Neural progenitor cell (in vitro differentiated cells): Measurements from ENCODE around the gene DEGS1. TPM values are rescaled to one million over a fixed set of nuclear protein-coding genes. Genes with fewer than 3 reads are reported as not detected.

Source experiments
- DNase-seq: peaks from one replicate; pipeline ENCODE4 v3.0.0-alpha.2; 2016; ENCODE audit warnings: low spot score
- H2AFZ ChIP-seq: fragments of 200-600 bp; sonication (generic); replicated peaks from 2 replicates; pipeline ENCODE4 v1.6.1; 2016; ENCODE audit warnings: antibody characterized with exemption
- H3F3A ChIP-seq: fragments of 200-600 bp; sonication (generic); 2 replicates; pipeline ENCODE4 v1.6.1; 2016; ENCODE audit warnings: antibody characterized with exemption, low read depth
- H3K27ac ChIP-seq: fragments of 200-600 bp; sonication (generic); 2 replicates; pipeline ENCODE4 v1.5.1; 2016; ENCODE audit warnings: mild to moderate bottlenecking
- H3K27me3 ChIP-seq: fragments of 200-600 bp; sonication (generic); 2 replicates; pipeline ENCODE4 v1.6.1; 2016; ENCODE audit warnings: mild to moderate bottlenecking, moderate library complexity
- H3K36me3 ChIP-seq: fragments of 200-600 bp; sonication (generic); 2 replicates; pipeline ENCODE4 v1.5.1; 2016
- H3K4me1 ChIP-seq: fragments of 200-600 bp; sonication (generic); 2 replicates; pipeline ENCODE4 v1.6.1; 2016; ENCODE audit warnings: mixed run types
- H3K4me2 ChIP-seq: fragments of 200-600 bp; sonication (generic); 2 replicates; pipeline ENCODE4 v1.6.1; 2016
- H3K4me3 ChIP-seq: fragments of 200-600 bp; sonication (generic); 2 replicates; pipeline ENCODE4 v1.5.1; 2016
- H3K79me2 ChIP-seq: fragments of 200-600 bp; sonication (generic); 2 replicates; pipeline ENCODE4 v1.6.1; 2016; ENCODE audit warnings: low read depth
- H3K9ac ChIP-seq: fragments of 200-600 bp; sonication (generic); 2 replicates; pipeline ENCODE4 v1.6.1; 2016
- H3K9me3 ChIP-seq: fragments of 200-600 bp; sonication (generic); 2 replicates; pipeline ENCODE4 v1.5.1; 2016; ENCODE audit warnings: low read depth
- H4K20me1 ChIP-seq: fragments of 200-600 bp; sonication (generic); 2 replicates; pipeline ENCODE4 v1.6.1; 2016; ENCODE audit warnings: low read depth
- H3K27ac Mint-ChIP-seq: 3 replicates; pipeline ENCODE4 v1.8.0; 2021; ENCODE audit warnings: mixed read lengths
- H3K27me3 Mint-ChIP-seq: 2 replicates; pipeline ENCODE4 v1.8.0; 2022; ENCODE audit warnings: low read depth, mild to moderate bottlenecking, inconsistent platforms, moderate library complexity, mixed read lengths; ENCODE audit not compliant: insufficient read depth
- H3K36me3 Mint-ChIP-seq: 3 replicates; pipeline ENCODE4 v1.8.0; 2021; ENCODE audit warnings: mixed read lengths
- H3K4me1 Mint-ChIP-seq: 3 replicates; pipeline ENCODE4 v1.8.0; 2021; ENCODE audit warnings: mixed read lengths
- H3K4me3 Mint-ChIP-seq: 3 replicates; pipeline ENCODE4 v1.8.0; 2021; ENCODE audit warnings: mild to moderate bottlenecking, moderate library complexity, mixed read lengths
- H3K9me3 Mint-ChIP-seq: 3 replicates; pipeline ENCODE4 v1.8.0; 2020; ENCODE audit warnings: mixed read lengths
- EZH2 ChIP-seq: fragments of 200-600 bp; sonication (generic); IDR thresholded peaks from 2 replicates; pipeline ENCODE4 v1.6.1; 2017; ENCODE audit warnings: antibody characterized with exemption, mild to moderate bottlenecking, moderate library complexity
- EZH2phosphoT487 ChIP-seq: fragments of 200-600 bp; sonication (generic); IDR thresholded peaks from 2 replicates; pipeline ENCODE4 v1.6.1; 2017; ENCODE audit warnings: antibody characterized with exemption
- total RNA-seq: library from RNA; depleted of rRNA; stranded (reverse); fragments of >200 nt; gene quantifications from 2 replicates; pipeline ENCODE4 v1.2.3, GENCODE V29; 2015; ENCODE audit warnings: low replicate concordance
- TF ChIP-seq, protein P1 (sequence below): fragments of 200-600 bp; sonication (generic); IDR thresholded peaks from 2 replicates; pipeline ENCODE4 v1.5.1; 2017; ENCODE audit warnings: antibody characterized with exemption, mild to moderate bottlenecking

Gene DEGS1
- total RNA-seq, 1 donor from 2014 or later: 91.2 TPM

DNA sequence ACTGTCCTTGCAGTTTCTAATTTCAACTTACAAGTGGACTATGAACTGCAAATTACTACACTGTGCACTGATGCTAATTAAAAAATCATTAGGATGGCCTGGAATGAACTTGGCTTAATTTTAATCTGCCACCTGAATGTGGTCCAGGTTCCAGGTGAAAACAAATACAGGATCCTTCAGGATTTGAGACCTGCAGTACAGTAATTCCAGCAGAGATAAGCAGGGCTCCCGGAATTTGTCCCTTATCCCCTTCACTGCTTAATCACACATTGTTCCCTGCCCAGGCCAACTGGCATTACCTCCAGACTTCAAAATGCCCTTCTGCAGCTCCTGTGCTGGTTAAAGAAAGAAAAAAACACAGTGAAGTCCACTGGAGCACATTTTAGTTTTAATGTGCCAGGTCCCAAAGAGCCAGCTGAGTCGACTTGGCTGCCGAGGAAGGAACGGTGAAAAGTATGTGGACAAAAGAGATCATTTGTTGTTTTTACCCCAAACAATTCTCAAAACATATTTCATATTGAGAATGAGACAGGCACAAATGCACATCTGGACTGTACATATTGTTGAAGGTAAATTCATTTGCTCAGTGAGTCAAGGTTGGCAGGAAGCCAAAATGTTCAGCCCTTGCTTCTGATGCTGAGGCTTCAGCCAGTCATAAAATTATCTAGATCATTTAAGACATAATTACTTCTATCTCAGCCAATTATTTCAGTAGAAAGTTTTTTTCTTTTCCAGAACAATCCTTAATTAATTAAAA, 28.3 kb downstream of the DEGS1 start:
- H2AFZ ChIP-seq: no peak overlapping the region
- no peaks in the 10 kb centered on the region for H3K27me3 Mint-ChIP-seq
- H3K9ac ChIP-seq: no peak overlapping the region
- no peak overlapping the region for H3K4me3 ChIP-seq
- H3K36me3 ChIP-seq: no peaks in the 10 kb centered on the region
- H3K9me3 ChIP-seq: no peaks in the 10 kb centered on the region
- no peaks in the 10 kb centered on the region for H3K4me1 Mint-ChIP-seq
- H3K79me2 ChIP-seq: no peaks in the 10 kb centered on the region
- H3K9me3 Mint-ChIP-seq: no peaks in the 10 kb centered on the region
- no peak overlapping the region for H3K27ac ChIP-seq
- H4K20me1 ChIP-seq: no peaks in the 10 kb centered on the region
- DNase-seq: no peak
- H3K27ac Mint-ChIP-seq: no peak overlapping the region
- no peaks in the 10 kb centered on the region for H3K4me1 ChIP-seq
- no peak overlapping the region for H3K4me2 ChIP-seq
- no peak overlapping the region for H3K4me3 Mint-ChIP-seq
- no peak for TF ChIP-seq EZH2
- no peak for TF ChIP-seq EZH2phosphoT487
- TF ChIP-seq, protein P1, sequence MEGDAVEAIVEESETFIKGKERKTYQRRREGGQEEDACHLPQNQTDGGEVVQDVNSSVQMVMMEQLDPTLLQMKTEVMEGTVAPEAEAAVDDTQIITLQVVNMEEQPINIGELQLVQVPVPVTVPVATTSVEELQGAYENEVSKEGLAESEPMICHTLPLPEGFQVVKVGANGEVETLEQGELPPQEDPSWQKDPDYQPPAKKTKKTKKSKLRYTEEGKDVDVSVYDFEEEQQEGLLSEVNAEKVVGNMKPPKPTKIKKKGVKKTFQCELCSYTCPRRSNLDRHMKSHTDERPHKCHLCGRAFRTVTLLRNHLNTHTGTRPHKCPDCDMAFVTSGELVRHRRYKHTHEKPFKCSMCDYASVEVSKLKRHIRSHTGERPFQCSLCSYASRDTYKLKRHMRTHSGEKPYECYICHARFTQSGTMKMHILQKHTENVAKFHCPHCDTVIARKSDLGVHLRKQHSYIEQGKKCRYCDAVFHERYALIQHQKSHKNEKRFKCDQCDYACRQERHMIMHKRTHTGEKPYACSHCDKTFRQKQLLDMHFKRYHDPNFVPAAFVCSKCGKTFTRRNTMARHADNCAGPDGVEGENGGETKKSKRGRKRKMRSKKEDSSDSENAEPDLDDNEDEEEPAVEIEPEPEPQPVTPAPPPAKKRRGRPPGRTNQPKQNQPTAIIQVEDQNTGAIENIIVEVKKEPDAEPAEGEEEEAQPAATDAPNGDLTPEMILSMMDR: no peak
- no peaks in the 10 kb centered on the region for H3K36me3 Mint-ChIP-seq
- H3K27me3 ChIP-seq: no peaks in the 10 kb centered on the region
- H3F3A ChIP-seq: no peaks in the 10 kb centered on the region

DNA sequence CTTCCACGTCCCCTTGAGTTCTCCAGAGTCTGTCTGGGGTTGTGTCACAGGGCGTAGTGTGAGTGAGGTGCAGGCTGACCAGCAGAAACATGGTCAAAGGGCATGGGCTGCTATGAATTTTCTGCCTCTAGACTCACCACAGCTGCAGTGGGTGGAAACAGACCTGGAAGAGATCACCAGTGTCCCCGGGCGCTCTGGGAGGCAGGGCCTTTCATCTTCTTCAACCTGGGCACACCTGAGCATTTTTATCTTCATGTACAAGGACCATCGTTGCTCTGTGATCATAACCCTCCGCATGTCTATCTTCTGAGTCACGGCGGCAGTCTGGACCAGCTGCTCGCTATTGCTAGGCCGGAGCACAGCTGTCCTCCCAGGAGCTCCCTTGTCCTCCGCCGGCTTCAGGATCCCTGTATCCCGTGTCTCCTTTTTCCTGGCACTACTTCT, 29.6 kb downstream of the DEGS1 start:
- H3K36me3 ChIP-seq: no peaks in the 10 kb centered on the region

DNA sequence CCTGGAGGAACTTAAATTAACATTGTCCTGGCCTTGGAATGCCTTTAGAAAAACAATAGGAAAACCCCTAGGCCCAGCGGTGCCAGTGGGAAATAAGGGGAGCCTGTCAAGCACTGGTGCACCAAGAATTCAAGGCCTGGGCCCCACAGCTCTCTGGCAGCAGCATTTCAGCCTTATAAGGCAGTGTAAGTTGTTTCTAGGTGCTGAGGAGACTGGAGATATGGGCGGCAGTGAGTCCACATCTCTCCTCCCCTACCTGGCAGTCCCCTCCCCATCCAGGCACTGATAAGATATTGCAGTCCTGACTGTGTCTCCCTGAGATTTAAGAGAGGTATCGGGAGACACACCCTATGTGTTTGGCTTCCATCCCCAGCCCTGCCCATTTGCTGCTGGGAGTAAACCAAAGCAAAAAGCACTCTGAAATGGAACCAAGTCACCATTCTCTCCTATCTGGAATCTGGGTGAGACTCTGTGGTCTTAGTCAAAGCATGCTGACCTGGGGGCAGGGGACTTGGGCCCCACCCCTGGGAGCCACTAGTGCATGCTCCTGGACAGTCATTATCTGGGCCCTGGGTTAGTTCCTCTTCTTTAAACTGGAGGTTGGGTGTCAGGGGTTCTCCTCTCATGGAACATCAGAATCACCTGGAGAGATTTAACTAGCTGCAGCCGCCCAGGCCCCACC, 30.5 kb downstream of the DEGS1 start:
- Mint-ChIP-seq H3K27ac (no peak overlapping the region), H3K27me3 (no peaks in the 10 kb centered on the region), H3K4me3 (no peak overlapping the region), H3K4me1 (no peaks in the 10 kb centered on the region), H3K36me3 (no peaks in the 10 kb centered on the region), H3K9me3 (no peaks in the 10 kb centered on the region)
- H2AFZ ChIP-seq: no peak overlapping the region
- H3K9ac ChIP-seq: no peak overlapping the region
- no peak overlapping the region for H3K27ac ChIP-seq
- TF ChIP-seq, protein P1: no peak
- no peak for TF ChIP-seq EZH2
- H3F3A ChIP-seq: peaks cover 6% of the 10 kb centered on the region
- H3K4me3 ChIP-seq: no peak overlapping the region
- no peaks in the 10 kb centered on the region for H3K9me3 ChIP-seq
- H3K27me3 ChIP-seq: no peaks in the 10 kb centered on the region
- no peak overlapping the region for H3K4me2 ChIP-seq
- no peaks in the 10 kb centered on the region for H4K20me1 ChIP-seq
- peak; percentile 22 for DNase-seq
- H3K4me1 ChIP-seq: no peaks in the 10 kb centered on the region
- H3K79me2 ChIP-seq: no peaks in the 10 kb centered on the region
- no peaks in the 10 kb centered on the region for H3K36me3 ChIP-seq

More for the DNA sequence above, 29.6 kb downstream of the DEGS1 start:
- H3K9ac ChIP-seq: no peak overlapping the region
- no peaks in the 10 kb centered on the region for H3F3A ChIP-seq
- no peaks in the 10 kb centered on the region for H3K79me2 ChIP-seq
- Mint-ChIP-seq H3K36me3 (no peaks in the 10 kb centered on the region), H3K4me3 (no peak overlapping the region), H3K27ac (peak overlapping the region; percentile 64), H3K4me1 (no peaks in the 10 kb centered on the region), H3K9me3 (no peaks in the 10 kb centered on the region), H3K27me3 (no peaks in the 10 kb centered on the region)
- H3K4me3 ChIP-seq: no peak overlapping the region
- H3K27ac ChIP-seq: no peak overlapping the region
- TF ChIP-seq, protein P1: no peak
- no peak for TF ChIP-seq EZH2phosphoT487
- TF ChIP-seq EZH2: no peak
- no peak overlapping the region for H3K4me2 ChIP-seq
- H3K4me1 ChIP-seq: no peaks in the 10 kb centered on the region
- no peaks in the 10 kb centered on the region for H3K9me3 ChIP-seq
- no peak overlapping the region for H2AFZ ChIP-seq
- no peaks in the 10 kb centered on the region for H3K27me3 ChIP-seq
- no peaks in the 10 kb centered on the region for H4K20me1 ChIP-seq
- DNase-seq: no peak
